NCI-H446 (cell line): ENCODE results near the gene LETM1.

Source experiments
- DNase-seq, 2 experiments: peaks; one replicate each; lab custom pipeline; 2025; lab: John Stamatoyannopoulos, UW

LETM1 gene

DNA sequence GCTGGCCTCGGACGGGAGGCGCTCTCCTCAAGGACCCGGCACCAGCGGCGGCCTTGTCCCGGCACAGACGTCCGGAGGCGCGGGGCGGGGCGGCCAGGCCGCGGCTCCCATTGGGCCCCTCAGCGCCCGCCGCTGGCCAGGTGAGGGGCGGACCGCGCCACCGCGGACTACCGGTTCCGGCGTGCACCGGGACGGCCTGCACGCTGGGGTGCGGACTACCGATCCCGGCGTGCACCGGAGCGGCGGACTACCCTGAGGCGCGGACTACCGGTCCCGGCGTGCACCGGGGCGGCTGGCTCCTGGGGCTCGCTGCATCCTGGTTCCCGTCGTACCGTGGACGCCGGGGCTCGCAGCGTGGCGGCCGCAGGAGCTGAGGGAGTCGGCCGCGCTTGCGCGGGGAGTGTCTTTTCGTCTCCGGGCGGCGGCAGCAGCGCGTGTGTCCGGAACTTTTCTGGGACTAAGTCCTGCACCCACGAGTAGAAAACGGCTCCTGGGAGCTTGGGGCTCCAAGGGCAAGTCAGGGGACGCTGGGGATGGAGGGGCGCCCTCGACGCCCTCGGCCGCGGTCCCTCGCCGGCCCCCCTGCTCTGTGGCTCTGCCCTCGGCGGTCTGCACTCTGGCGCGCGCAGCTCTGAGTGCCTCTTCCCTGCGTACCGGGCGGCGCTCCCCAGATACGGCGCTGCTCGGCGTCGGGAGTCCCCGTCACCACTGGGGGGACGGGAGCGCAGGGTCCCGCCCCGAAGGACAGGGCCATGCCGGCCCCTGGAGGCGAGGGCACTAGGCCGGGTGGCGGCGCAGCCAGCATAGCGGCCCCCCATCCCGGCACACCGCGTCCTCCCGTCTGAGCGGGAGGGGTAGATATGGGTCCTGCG lies at the start of gene LETM1:
Gene LETM1 (minus strand): TSS at position 86 of the 872 bp plus-strand sequence. CDS start 206 bp downstream, outside the sequence.
- DNase-seq, result peak; percentile 32 to 83

DNA sequence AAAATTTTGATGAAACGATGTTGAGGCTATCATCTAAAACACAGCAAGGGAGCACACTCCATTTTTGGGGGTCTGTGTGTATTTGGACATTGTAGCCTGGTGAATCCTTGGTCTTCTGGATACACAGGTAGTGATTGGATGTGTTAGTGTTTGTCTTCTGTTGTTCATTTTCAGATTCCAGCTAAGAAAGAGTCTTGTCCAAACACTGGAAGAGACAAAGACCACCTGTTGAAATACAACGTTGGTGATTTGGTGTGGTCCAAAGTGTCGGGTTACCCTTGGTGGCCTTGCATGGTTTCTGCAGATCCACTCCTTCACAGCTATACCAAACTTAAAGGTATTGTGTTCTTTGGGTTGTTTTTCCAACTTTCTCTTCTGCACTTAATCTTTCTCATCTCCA lies 48.1 kb upstream of the LETM1 start:
- DNase-seq, result no peak

DNA sequence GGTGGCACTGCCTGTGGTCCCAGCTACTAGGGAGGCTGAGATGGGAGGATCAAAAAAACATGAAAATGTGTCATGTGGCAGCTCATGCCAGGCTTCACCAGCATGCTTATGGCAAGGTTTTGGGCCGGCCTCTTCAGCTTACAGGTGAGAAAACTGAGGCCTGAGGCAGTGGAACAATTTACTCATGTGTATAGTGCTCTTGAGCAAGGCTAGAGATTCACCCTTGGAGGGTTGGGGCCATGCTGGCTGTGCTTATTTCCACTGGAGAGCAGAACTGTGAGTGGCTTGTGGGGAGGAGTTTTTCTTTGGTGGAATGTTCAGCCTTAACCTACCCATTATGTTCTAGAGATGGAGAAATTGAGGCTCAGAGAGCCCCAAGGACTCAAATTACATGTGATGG lies 47.1 kb upstream of the LETM1 start:
- no peak for DNase-seq

DNA sequence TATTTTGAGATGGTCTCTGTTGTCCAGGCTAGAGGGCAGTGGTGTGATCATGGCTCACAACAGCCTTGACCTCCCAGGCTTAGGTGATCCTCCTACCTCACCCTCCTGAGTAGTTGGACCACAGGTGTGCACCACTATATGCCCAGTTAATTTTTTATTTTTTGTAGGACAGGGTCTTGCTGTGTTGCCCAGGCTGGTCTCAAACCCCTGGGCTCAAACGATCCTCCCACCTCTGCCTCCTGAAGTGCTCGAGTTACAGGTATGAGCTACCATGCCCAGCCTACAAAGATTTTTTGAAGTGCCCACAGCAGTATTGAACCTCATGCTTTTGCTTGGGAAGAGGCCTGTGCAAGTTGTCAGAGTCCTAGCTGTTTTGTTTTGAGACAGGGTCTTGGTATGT lies 46.3 kb upstream of the LETM1 start:
- DNase-seq, result no peak

DNA sequence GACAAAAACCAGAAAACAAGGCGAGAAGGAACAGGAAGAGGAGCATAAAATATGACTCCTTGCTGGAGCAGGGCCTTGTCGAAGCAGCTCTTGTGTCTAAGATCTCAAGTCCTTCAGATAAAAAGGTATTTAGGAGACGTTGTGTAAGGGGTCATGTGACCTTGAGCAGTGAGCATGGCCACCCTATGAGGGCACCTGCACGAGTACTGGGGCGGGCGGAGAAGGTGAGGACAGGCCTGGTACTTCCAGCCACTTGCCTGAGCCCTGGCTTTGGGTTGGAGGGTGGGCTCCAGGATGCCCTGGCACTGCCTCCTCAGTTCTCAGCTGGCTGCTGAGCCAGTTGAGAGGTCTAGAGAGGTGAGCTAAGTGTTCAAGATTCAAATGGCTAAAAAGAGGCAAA lies 45.2 kb upstream of the LETM1 start:
- no peak for DNase-seq

DNA sequence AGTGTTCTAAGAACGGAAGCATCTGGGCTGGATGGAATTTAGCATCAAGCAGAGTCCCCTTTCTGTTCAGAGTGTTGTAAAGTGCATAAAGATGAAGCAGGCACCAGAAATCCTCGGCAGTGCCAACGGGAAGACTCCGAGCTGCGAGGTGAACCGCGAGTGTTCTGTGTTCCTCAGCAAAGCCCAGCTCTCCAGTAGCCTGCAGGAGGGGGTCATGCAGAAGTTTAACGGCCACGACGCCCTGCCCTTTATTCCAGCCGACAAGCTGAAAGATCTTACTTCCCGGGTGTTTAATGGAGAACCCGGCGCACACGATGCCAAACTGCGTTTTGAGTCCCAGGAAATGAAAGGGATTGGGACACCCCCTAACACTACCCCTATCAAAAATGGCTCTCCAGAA lies 44.7 kb upstream of the LETM1 start:
- no peak for DNase-seq

DNA sequence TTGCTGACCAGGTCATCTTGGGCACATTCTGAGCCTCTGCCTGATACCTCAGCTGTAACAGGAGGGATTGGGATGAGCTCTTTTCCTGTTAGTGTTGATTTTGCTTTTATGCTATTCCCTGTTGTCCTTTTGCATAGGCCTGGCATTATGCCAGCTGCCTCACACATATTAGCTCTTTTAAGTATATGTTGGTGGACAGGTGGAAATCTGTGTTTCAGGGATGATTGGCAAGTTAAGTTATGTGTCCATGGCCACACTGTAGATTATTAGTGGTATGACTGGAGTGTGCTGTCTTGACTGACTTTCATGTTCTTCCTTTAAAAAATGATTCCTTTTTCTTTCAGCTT lies 44.1 kb upstream of the LETM1 start:
- no peak for DNase-seq

DNA sequence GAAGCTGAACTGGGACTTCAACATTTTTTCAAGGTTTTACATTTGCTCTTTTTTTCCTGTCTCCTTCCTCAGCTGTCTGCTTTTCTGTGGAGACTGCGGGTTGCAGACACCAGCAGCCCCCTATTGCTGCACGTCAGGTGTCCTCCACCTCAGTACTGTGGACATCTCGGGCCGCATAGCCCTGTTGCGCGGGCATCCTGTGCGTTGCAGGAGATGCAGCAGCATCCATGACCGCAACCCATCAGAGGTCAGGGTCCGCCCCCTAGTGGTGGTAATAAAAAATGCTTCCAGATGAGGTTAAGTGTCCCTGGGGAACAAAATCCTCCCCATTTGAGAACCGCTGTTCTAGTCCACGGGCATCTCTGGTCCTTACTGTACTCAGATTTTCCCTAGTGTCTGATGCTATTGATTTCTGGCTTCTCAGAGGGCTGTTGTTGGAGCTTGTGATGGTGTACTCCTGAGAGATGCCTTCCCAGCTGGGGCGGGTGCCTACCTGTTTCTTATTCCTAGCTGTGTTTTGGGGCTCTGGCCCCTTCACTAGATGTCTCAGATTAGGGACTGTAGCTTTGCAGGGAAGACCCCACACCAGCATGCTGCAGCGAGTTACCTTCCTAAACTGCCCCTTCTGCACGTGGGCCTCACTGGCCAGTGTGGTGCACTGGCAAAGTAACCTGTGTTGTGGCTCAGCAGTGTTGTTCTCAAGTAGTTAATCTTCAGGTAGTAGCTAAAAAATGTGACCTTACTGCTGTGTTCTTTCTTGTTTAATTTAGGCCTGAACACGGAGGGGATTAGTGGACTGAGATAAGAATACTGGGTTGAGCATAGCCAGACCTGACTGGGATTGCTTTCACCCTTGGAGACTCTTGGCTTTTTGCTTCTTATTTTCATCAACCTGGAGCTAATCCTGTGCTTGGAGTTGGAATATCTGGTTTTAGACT lies 43.5 kb upstream of the LETM1 start:
- peak in 1 of 2 experiments; percentile 26 for DNase-seq

DNA sequence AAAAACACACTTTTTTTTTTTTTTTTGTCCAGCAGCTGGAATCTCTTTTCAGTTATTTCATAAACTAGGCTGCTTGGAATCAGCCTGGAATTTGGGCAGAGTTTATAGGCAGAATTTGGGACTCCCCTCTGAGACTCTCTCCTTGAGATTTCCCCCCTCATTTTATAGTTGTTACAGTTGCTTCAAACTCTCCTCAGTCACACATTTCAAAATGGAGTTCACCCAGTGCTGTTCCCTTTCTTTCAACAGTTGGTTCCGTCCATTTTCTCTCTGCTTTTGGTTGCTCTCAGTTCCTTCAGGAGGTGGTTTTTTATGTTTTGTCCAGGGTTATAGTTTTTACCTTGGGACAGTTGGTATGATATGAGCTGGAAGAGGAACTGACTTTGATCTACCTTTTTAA lies 42.7 kb upstream of the LETM1 start:
- no peak for DNase-seq

DNA sequence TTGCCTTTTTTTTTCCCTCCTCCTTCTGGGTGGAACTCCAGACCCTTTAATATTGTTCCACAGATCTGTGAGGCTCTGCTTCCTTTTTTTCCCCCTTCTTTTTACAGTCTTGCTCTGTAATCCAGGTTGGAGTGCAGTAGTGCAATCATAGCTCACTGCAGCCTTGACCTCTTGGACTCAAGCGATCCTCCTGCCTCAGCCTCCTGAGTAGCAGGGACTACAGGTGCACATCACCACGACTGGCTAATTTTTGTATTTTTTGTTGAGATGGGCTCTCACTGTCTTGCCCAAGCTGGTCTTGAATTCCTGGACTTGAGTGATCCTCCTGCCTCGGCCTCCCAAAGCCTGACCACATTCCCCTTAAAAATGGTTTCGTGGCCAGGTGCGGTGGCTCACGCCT lies 42.1 kb upstream of the LETM1 start:
- no peak for DNase-seq

DNA sequence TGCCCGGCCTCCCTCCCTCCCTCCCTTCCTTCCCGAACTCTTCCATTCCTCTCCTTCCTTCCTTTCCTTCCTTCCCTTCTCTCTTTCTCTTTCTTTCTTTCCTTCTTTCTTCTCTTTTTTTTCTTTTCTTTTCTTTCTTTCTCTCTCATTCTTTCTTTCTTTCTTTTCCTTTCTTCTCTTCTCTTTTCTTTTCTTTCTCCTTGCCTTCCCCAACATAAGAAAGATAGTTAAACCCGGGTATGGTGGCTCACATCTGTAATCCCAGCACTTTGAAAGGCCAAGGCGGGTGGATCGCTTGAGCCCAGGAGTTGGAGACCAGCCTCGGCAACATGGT lies 40.7 kb upstream of the LETM1 start:
- no peak for DNase-seq

DNA sequence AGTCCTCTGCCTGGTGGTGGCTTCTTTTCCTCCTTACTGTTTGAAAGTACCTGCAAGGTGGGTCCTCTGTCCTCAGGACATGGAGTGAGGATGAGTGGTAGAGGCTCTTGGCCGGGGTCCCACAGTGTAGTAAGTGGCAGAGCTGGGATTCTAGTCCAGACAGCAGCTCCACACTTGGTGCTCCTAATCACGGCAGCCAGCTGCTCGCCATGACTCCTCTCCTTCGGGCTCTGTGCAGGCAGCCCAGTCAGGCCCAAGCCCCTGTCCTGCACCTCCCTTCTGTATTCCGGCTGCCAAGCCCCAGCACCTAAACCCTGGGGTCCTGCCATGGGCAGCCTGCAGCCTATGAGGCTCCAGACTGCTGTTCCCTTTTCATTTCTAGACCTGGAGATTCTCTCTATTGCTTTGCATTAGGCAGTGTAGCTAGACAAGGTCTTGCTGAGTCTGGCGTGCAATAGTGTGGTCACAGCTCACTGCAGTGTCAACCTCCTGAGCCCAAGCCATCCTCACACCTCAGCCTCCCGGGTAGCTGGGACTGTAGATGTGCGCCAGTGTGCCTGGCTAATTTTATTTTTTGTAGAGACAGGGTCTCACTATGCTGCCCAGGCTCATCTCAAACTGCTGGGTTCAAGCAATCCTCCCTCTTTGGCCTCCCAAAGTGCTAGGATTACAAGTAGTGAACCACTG lies 40.2 kb upstream of the LETM1 start:
- no peak for DNase-seq

DNA sequence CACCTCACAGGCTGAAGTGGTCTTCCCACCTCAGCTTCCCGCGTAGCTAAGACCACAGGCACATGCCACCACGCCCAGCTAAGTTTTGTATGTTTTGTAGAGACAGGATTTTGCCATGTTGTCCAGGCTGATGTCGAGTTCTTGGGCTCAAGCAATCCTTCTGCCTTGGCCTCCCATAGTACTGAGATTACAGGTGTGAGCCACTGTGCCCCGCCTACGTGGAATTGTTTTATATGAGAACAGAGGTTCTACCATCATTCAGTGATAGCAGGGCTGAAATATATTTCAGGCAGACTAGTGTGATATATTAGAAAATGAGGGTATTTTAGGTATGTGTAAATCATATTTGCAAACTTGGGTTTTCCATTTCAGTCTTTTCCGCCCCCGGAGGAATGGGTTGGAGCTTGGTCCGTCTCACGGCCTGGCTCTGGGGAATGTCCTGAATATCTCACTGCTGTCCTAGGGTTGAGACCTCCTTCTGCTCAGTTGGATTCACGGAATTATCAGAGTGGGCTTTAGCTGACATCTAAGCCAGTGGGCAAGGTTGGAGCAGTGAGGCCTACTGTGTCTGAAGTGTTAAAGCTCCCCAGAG lies 35.1 kb upstream of the LETM1 start:
- DNase-seq, result no peak

DNA sequence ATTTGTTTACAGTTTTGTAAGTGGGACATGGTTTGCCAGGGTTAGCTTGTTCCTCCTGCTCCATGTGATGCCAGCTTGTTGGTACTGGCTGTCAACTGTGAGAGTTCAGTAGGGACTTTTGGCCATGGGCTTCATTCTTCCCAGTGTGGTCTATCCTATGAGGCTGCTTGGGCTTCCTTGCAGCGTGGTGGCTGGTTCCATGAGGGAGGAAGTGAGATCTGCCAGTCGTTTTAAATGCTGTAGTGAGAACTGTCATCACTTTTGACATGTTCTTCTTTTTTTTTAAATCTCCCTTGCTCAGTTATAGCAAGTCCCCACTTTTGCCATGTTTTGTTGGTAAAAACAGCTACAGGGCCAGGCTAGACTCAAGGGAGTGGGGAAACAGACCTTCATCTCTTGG lies 31.1 kb upstream of the LETM1 start:
- DNase-seq, result no peak

DNA sequence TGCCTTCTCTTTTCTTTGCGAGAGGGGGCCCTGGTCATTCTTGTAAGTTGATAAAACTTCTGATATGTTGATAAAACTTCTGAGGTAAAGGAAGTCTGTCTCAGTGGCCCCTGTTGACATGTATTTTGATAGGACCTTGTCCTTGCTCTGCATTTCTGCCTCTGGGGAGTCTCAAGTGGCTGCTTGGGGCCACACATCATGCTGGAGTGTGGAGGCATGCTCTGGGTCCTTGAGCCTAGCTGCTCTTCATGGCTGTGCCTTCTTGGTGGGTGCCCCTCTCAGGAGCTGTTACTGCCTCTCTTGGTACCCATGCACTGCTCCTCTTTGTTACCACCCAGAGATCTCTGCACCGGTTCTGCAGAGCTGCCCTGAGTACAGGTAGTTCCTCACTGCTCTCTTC lies 29.5 kb upstream of the LETM1 start:
- no peak for DNase-seq

DNA sequence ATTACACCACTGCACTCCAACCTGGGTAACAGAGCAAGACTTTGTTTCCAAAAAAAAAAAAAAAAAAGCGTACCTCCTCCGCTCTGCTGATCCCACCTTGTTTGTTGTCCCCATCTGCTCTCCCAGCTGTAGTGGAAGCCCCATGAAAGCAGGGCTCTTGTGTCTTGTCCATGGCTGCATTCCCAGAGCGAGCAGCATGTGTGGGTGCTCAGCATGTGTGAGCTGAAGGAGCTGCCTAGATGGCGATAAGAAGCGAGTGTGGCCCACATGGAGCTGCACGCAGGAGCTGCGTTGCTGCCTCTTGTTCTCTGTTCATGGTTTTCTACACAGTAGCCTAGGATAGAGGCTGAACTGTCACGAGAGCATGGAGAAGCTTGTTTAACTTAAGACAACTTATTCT lies 27.6 kb upstream of the LETM1 start:
- DNase-seq, result no peak

DNA sequence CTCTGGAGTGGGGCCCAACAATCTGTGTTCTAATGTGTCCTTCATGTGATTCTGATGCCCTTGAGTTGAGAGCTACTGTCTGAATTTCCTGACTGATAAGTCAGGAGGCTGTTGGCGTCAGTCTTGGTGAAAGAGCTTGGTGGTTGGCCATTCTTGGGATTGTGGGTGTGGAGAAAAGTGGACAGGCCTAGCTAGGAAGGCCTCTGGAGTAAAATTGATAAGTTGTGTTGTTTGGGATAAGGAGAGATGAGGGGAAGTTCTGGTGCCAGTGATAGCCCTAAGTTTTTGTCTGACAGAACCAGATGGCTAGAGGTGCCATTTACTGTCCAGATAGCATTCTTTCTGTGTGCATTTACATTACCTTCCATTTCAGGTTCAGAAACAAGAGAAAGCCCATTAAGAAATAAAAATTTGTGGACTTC lies 26.9 kb upstream of the LETM1 start:
- DNase-seq, result no peak

DNA sequence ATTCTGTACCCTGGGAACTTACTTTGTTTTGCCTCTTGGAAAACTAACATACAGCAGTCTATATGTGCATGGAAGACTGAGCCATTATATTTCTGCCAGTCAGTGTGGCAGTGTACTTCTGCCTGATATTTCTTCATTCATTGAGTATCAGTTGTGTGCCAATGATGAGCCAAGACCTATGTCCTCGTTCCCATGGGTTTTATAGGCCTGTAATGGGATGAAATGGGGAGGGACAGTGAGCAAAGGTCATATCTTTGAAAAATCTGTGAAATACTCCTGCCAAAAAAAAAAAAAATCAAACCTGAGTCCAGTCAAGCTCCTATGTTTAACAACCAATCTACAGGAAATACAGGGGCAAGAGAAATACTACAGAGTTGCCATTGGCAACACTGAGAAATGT lies 24.4 kb upstream of the LETM1 start:
- no peak for DNase-seq

DNA sequence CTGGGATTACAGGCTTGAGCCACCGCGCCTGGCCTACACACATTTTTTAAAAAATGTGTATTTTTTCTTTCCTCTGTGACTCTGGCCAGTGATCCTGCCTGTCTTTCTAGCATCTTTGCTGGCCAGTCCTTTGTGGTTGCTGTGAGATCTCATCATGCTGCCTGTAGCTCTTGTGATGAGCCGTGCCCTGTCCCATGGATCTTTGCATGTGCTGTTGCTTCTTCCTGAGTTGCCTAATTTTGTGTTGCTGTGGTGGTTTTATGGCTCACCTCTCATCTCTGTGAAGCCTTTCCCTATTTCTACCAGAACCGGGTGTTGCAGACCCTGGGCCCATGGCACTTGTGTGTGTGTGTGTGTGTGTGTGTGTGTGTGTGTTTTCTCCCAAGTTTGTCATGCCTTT lies 23.5 kb upstream of the LETM1 start:
- DNase-seq, result no peak

DNA sequence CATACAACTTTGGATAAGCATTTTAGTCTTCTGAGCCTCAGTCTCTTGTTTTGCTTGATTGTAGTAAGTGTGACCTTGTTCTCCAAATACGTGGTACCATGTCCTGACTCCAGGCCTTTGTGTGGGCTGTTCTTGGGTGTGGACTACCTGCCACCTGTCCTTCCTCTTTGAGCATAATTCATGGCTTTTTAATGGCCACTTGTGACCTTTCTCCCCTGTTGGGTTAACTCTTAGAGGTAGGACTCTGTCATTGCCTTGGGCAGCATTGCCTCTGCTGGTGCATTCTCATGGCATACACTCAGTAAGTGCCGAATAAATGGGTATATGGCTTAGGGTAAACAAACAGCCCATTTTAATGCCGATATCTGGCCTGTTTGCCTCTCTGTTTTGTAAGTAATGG lies 18.2 kb upstream of the LETM1 start:
- no peak for DNase-seq

DNA sequence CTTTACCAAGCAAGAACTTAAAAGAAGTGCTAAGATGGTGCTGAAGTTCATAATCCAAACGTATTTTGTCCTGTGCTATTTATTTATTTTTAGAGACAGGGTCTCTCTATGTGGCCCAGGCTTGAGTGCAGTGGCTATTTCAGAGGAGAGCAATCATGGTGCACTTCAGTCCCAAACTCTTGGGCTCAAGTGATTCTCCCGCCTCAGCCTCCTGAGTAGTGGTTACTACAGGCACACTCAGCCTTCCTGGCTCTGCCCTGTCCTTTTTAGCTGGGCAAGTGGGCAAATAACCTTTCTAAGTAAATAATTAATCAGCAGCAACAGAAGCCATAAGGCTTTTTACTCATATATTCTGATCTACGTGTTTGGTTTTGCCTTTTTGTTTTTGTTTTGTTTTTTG lies 17.8 kb upstream of the LETM1 start:
- DNase-seq, result no peak

DNA sequence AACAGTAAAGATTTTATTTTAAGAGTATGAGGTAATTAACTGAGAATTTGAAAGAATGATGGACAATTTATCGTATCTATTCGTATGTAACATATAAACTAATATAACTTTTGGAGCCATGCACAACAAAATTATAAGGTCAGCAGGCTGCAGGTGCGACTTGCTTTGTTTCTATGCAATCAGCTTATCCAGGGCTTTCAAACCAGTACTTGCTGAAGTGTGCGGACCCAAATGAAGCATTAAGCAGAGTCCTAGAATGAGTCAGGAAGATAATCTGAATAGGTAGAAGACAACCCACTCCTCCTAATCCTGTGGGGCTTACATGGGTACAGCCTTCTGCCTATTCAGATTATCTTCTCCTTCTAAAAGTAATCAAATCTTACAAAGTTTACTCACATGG lies 17.3 kb upstream of the LETM1 start:
- no peak for DNase-seq
